NT2/D1 (cell line): ENCODE data around the gene GMPR2.
A peak's percentile ranks its signal among the peaks of the same experiment; 100 is the strongest.

Experiments used
- DNase-seq: peaks from one replicate; pipeline ENCODE4 v3.0.0-alpha.2; 2011; ENCODE audit warnings: low read depth, low spot score
- H3K27me3 ChIP-seq: 2 replicates; pipeline ENCODE4 v1.6.0; 2011; ENCODE audit warnings: mild to moderate bottlenecking; ENCODE audit not compliant: insufficient read length, insufficient read depth
- H3K36me3 ChIP-seq: 2 replicates; pipeline ENCODE4 v1.6.1; 2011; ENCODE audit warnings: mild to moderate bottlenecking, low read length, mixed read lengths; ENCODE audit not compliant: insufficient read depth, insufficient read length
- H3K4me1 ChIP-seq: 2 replicates; pipeline ENCODE4 v1.5.1; 2011; ENCODE audit not compliant: insufficient read depth, insufficient read length
- H3K4me3 ChIP-seq: 2 replicates; pipeline ENCODE4 v1.5.1; 2011; ENCODE audit warnings: low read depth; ENCODE audit not compliant: insufficient read length
- H3K9ac ChIP-seq: 2 replicates; pipeline ENCODE4 v1.6.0; 2011; ENCODE audit warnings: low read depth; ENCODE audit not compliant: insufficient read length
- H3K9me3 ChIP-seq: 2 replicates; pipeline ENCODE4 v1.5.1; 2011; ENCODE audit warnings: mild to moderate bottlenecking, low read length; ENCODE audit not compliant: insufficient read depth
- SUZ12 ChIP-seq: IDR thresholded peaks from 2 replicates; pipeline ENCODE4 v1.6.1; 2011; ENCODE audit not compliant: insufficient read length, insufficient read depth; ENCODE audit errors: extremely low read depth
- YY1 ChIP-seq: IDR thresholded peaks from 2 replicates; pipeline ENCODE4 v1.6.1; 2011; ENCODE audit not compliant: insufficient read length, insufficient read depth
- ZNF274 ChIP-seq: IDR thresholded peaks from 2 replicates; pipeline ENCODE4 v1.6.1; 2011; ENCODE audit warnings: mild to moderate bottlenecking, low read depth, low read length

Gene GMPR2

GRCh38 chr14:24204163-24205146, 28.3 kb upstream of the GMPR2 start:
- H3K9ac ChIP-seq: no peak overlapping the region

GRCh38 chr14:24206260-24207103, 26.2 kb upstream of the GMPR2 start:
- DNase-seq: no peak
- peaks cover 64% of the 10 kb centered on the region for H3K36me3 ChIP-seq
- peaks cover 2% of the 10 kb centered on the region for H3K4me1 ChIP-seq
- no peak for TF ChIP-seq SUZ12
- TF ChIP-seq ZNF274: no peak
- TF ChIP-seq YY1: no peak
- no peaks in the 10 kb centered on the region for H3K27me3 ChIP-seq
- no peak overlapping the region for H3K4me3 ChIP-seq
- H3K9me3 ChIP-seq: peaks cover 5% of the 10 kb centered on the region
- H3K9ac ChIP-seq: no peak overlapping the region

More at GRCh38 chr14:24204163-24205146, 28.3 kb upstream of the GMPR2 start:
- H3K36me3 ChIP-seq: peaks cover 51% of the 10 kb centered on the region
- H3K9me3 ChIP-seq: peaks cover 18% of the 10 kb centered on the region
- no peak overlapping the region for H3K4me3 ChIP-seq
- DNase-seq: no peak
- H3K4me1 ChIP-seq: peaks cover 2% of the 10 kb centered on the region
- no peaks in the 10 kb centered on the region for H3K27me3 ChIP-seq
- TF ChIP-seq ZNF274: no peak
- no peak for TF ChIP-seq SUZ12
- TF ChIP-seq YY1: no peak

GRCh38 chr14:24207104-24207551, 25.6 kb upstream of the GMPR2 start:
- no peak for DNase-seq
- no peaks in the 10 kb centered on the region for H3K9me3 ChIP-seq
- peaks cover 64% of the 10 kb centered on the region for H3K36me3 ChIP-seq
- H3K9ac ChIP-seq: no peak overlapping the region
- peaks cover 2% of the 10 kb centered on the region for H3K4me1 ChIP-seq
- no peak for TF ChIP-seq ZNF274
- TF ChIP-seq YY1: no peak
- no peak for TF ChIP-seq SUZ12
- no peaks in the 10 kb centered on the region for H3K27me3 ChIP-seq
- no peak overlapping the region for H3K4me3 ChIP-seq

- Histone ChIP-seq H3K4me1 (peaks cover 2% of the 10 kb centered on the region), H3K9ac (no peak overlapping the region), H3K27me3 (no peaks in the 10 kb centered on the region), H3K36me3 (peaks cover 64% of the 10 kb centered on the region), H3K4me3 (no peak overlapping the region), H3K9me3 (no peaks in the 10 kb centered on the region)
- TF ChIP-seq SUZ12 (no peak), ZNF274 (no peak), YY1 (no peak)
- DNase-seq: no peak
These were observed 25.1 kb upstream of the GMPR2 start for GRCh38 chr14:24207625-24208024.

- no peak overlapping the region for H3K9ac ChIP-seq
- H3K36me3 ChIP-seq: peaks cover 63% of the 10 kb centered on the region
- no peak for DNase-seq
- no peak overlapping the region for H3K4me3 ChIP-seq
- H3K27me3 ChIP-seq: no peaks in the 10 kb centered on the region
- H3K9me3 ChIP-seq: no peaks in the 10 kb centered on the region
- TF ChIP-seq SUZ12: no peak
- TF ChIP-seq ZNF274: no peak
- no peak for TF ChIP-seq YY1
- peaks cover 2% of the 10 kb centered on the region for H3K4me1 ChIP-seq
These were observed 21.4 kb upstream of the GMPR2 start for GRCh38 chr14:24211311-24211710.

GRCh38 chr14:24212924-24213865, 19.5 kb upstream of the GMPR2 start, which contains the start of gene CHMP4A:
CHMP4A (minus strand) TSS chr14:24213488; CDS start chr14:24213439, 49 bp downstream.
- Histone ChIP-seq H3K9me3 (no peaks in the 10 kb centered on the region), H3K36me3 (peaks cover 55% of the 10 kb centered on the region), H3K4me3 (peak within 1 kb of the TSS; percentile 88), H3K27me3 (no peaks in the 10 kb centered on the region), H3K4me1 (no peaks in the 10 kb centered on the region), H3K9ac (peak within 1 kb of the TSS; percentile 93)
- peak; percentile 90 for DNase-seq
- TF ChIP-seq SUZ12: no peak
- TF ChIP-seq YY1: no peak
- no peak for TF ChIP-seq ZNF274
